ENCODE data around the gene SLC2A6.

The SLC2A6 gene

GRCh38 chr9:133505186-133505830 lies 26.4 kb upstream of the SLC2A6 start:
- DNase-seq (ENCODE audit: low read depth) = no peak

DNA sequence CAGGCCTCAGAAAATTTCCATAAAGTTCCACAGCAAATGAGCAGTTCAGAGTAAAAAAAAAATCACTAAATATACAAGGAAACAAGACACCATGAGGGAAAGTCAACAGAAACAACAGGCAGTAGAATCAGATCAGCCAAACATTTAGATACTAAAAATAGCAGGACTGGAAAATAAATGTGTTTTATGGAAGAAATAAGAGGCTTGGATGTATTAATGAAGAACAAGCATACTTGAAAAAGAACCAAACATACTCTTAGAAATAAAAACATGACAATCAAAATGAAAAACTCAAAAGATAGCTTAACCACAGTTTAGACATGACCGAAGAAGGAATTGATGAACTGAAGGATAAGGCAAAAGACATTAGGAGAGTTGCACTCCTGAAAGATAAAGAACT lies 23.2 kb upstream of the SLC2A6 start:
- TF ChIP-seq, protein P1, sequence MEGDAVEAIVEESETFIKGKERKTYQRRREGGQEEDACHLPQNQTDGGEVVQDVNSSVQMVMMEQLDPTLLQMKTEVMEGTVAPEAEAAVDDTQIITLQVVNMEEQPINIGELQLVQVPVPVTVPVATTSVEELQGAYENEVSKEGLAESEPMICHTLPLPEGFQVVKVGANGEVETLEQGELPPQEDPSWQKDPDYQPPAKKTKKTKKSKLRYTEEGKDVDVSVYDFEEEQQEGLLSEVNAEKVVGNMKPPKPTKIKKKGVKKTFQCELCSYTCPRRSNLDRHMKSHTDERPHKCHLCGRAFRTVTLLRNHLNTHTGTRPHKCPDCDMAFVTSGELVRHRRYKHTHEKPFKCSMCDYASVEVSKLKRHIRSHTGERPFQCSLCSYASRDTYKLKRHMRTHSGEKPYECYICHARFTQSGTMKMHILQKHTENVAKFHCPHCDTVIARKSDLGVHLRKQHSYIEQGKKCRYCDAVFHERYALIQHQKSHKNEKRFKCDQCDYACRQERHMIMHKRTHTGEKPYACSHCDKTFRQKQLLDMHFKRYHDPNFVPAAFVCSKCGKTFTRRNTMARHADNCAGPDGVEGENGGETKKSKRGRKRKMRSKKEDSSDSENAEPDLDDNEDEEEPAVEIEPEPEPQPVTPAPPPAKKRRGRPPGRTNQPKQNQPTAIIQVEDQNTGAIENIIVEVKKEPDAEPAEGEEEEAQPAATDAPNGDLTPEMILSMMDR (IDR thresholded peaks at IDR 0.05; ENCODE audit: control insufficient read depth, extremely low read depth, insufficient read depth) = no peak
- H3K4me3 ChIP-seq (ENCODE audit: low read depth, low read length) = no peak overlapping the region
- no peak for DNase-seq (ENCODE audit: low read depth)

More at GRCh38 chr9:133505186-133505830, 26.4 kb upstream of the SLC2A6 start:
- no peak overlapping the region for H3K4me3 ChIP-seq (ENCODE audit: low read depth, low read length)
- TF ChIP-seq, protein P1 (IDR thresholded peaks at IDR 0.05; ENCODE audit: control insufficient read depth, extremely low read depth, insufficient read depth) = no peak

DNA sequence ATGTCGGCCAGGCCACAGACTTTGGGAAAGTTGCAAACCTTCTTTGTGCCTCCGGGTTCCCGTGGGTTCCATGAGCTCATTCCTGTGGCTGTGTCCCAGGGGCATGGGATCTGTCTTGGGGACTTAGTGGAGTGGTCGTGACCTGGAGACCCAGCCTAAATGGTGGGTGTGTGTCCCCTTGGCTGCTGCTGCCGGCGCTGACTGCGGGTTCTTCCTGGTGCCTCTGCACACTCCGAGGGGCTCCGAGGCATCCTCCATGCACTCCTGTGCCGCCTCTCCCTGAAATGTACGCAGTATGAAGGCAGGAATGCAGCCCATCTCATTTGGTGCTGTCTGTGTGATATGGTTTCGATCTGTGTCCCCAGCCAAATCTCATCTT lies 21.0 kb upstream of the SLC2A6 start:
- DNase-seq (ENCODE audit: low read depth) = no peak
- no peak overlapping the region for H3K4me3 ChIP-seq (ENCODE audit: low read depth, low read length)
- TF ChIP-seq, protein P1 (IDR thresholded peaks at IDR 0.05; ENCODE audit: control insufficient read depth, extremely low read depth, insufficient read depth) = no peak

- TF ChIP-seq, protein P1 (IDR thresholded peaks at IDR 0.05; ENCODE audit: control insufficient read depth, extremely low read depth, insufficient read depth) = no peak
- no peak for DNase-seq (ENCODE audit: low read depth)
- no peak overlapping the region for H3K4me3 ChIP-seq (ENCODE audit: low read depth, low read length)
Observed at GRCh38 chr9:133499132-133499891, 20.4 kb upstream of the SLC2A6 start.

GRCh38 chr9:133496861-133497842 lies 18.3 kb upstream of the SLC2A6 start:
- DNase-seq (ENCODE audit: low read depth) = no peak
- TF ChIP-seq, protein P1 (IDR thresholded peaks at IDR 0.05; ENCODE audit: control insufficient read depth, extremely low read depth, insufficient read depth) = no peak
- no peak overlapping the region for H3K4me3 ChIP-seq (ENCODE audit: low read depth, low read length)

DNA sequence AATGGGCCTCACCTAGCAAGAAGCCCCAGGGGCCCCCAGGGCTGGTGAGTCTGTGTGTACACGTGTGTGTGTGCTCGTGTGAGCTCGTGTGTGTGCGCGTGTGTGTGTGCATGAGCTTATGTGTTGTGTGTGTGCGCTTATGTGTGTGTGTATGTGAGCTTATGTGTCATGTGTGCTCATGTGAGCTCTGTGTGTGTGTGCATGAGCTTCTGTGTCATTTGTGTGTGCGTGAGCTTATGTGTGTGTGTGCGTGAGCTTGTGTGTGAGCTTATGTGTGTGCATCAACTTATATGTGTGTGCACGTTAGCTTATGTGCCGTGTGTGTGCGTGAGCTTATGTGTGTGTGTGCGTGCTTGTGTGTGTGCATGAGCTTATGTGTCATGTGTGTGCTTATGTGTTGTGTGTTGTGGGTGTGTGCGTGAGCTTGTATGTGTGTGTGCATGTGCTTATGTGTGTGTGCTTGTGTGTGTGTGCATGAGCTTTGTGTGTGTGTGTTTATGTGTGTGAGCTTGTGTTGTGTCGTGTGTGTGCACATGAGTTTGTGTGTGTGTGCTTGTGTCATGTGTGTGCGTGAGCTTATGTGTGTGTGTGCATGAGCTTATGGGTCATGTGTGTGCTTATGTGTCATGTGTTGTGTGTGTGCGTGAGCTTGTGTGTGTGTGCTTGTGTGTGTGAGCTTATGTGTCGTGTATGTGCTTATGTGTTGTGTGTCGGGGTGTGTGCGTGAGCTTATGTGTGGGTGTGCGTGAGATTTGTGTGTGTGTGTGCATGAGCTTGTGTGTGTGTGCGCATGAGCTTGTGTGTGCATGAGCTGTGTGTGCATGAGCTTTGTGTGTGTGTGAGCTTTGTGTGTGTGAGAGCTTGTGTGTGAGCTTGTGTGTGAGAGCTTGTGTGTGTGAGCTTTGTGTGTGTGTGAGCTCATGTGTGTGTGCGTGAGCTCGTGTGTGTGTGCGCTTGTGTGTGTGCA lies 16.7 kb upstream of the SLC2A6 start:
- no peak overlapping the region for H3K4me3 ChIP-seq (ENCODE audit: low read depth, low read length)
- DNase-seq (ENCODE audit: low read depth) = no peak
- TF ChIP-seq, protein P1 (IDR thresholded peaks at IDR 0.05; ENCODE audit: control insufficient read depth, extremely low read depth, insufficient read depth) = no peak

Data from LNCaP clone FGC (cell line).